GM12864 (cell line): Measurements from ENCODE around the gene TMIGD1.
"Not testable (repeated sequence)": the region's sequence is repeated elsewhere in the genome, so short reads cannot be mapped to it uniquely, and the experiment has no call there.

Source experiments
- DNase-seq: peaks from one replicate; pipeline ENCODE4 v3.0.0-alpha.2; 2011; ENCODE audit warnings: low read depth
- H3K4me3 ChIP-seq: 2 replicates; pipeline ENCODE4 v1.5.1; 2011; ENCODE audit warnings: mild to moderate bottlenecking, low read depth, low read length, control low read depth
- CTCF ChIP-seq: IDR thresholded peaks from 2 replicates; pipeline ENCODE4 v1.5.1; 2011; ENCODE audit warnings: low read depth, mild to moderate bottlenecking, moderate library complexity, low read length, control low read depth, inconsistent platforms; ENCODE audit errors: missing control alignments

Gene TMIGD1

GRCh38 chr17:30358055-30358760 lies 24.4 kb upstream of the TMIGD1 start:
- no peak for TF ChIP-seq CTCF
- no peak overlapping the region for H3K4me3 ChIP-seq
- DNase-seq, result no peak

- H3K4me3 ChIP-seq, result no peak overlapping the region
- DNase-seq, result no peak
- TF ChIP-seq CTCF, result no peak
Observed at GRCh38 chr17:30357476-30357875, 23.6 kb upstream of the TMIGD1 start.

- DNase-seq, result no peak
- no peak overlapping the region for H3K4me3 ChIP-seq
- no peak for TF ChIP-seq CTCF
Observed at GRCh38 chr17:30354701-30355100, 20.8 kb upstream of the TMIGD1 start.

GRCh38 chr17:30352240-30352814 lies 18.5 kb upstream of the TMIGD1 start:
- no peak overlapping the region for H3K4me3 ChIP-seq
- no peak for DNase-seq
- TF ChIP-seq CTCF, result no peak

- TF ChIP-seq CTCF, result no peak
- H3K4me3 ChIP-seq, result no peak overlapping the region
- no peak for DNase-seq
Observed at GRCh38 chr17:30351735-30352134, 17.9 kb upstream of the TMIGD1 start.

GRCh38 chr17:30351263-30351662 lies 17.4 kb upstream of the TMIGD1 start:
- DNase-seq, H3K4me3 ChIP-seq: not testable (repeated sequence)

- H3K4me3 ChIP-seq, result no peak overlapping the region
- no peak for DNase-seq
- no peak for TF ChIP-seq CTCF
Observed at GRCh38 chr17:30349252-30349651, 15.4 kb upstream of the TMIGD1 start.
